NCI-H510A treated with DMSO at 0.1 percent for 48 hours (cell line): ENCODE measurements around the gene CCDC61.

ENCODE experiments used
- DNase-seq: peaks from one replicate; lab custom pipeline; 2025; lab: John Stamatoyannopoulos, UW

The CCDC61 gene

GRCh38 chr19:45975306-45976070, 19.8 kb upstream of the CCDC61 start:
- no peak for DNase-seq

GRCh38 chr19:45976178-45976577, 19.1 kb upstream of the CCDC61 start:
- no peak for DNase-seq

DNA sequence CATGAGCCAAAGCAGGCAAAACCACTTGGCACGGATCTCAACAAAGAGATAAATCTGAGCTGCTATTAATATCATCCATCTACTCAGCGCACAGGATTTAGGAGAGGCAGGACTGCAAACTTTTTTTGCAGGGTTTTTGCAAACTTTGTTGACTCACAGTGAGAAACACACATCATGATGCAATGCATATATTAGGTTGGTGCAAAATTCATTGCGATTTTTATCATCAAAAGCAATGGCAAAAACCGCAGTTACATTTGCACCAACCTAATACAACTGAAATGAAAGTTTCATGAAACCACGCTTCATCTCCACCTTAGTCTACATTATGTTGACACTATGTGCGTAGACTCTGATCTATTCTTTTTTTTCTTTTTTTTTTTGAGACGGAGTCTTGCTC, 17.1 kb upstream of the CCDC61 start:
- DNase-seq, result no peak

- no peak for DNase-seq
Measured at GRCh38 chr19:45981350-45981749, 13.9 kb upstream of the CCDC61 start.

DNA sequence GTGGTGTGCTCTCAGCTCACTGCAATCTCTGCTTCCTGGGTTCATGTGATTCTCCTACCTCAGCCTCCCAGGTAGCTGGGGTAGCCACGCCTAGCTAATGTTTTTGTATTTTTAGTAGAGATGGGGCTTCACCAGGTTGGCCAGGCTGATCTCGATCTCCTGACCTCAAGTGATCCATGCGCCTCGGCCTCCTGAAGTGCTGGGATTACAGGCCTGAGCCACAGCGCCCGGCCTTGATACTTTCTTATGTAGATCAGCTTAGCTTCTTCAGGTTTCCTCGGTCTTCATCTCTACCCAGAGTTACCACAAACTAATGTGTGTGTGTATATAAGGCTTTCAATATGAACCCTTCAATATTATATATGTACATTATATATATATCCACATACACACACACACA, 9.9 kb upstream of the CCDC61 start:
- DNase-seq, result no peak

DNA sequence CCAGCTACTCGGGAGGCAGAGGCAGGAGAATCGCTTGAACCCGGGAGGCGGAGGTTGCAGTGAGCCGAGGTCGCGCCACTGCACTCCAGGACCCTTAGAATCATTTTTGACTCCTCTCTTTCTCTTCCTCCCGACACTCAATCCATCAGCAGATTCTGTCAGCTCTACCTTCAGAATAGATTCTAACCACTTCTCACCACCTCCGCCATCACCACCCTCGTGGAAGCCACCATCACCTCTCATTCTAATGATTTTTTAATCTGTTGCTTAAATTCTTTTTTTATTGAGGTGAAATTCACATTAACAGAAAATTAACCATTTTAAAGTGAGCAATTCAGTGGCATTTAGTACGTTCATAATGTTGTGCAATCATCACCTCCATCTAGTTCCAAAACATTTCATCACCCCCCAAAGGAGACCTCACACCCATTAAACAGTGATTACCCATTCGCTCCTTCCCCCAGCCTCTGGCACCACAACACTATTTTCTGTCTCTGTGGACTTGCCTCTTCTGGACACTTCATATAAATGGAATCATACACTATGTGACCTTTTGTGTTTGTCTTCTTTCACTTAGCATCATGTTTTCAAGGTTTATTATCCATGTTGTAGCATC, 5.0 kb upstream of the CCDC61 start:
- DNase-seq, result no peak

GRCh38 chr19:45994456-45994997, 740 bp upstream of the CCDC61 start:
- peak; percentile 85 for DNase-seq

- DNase-seq, result no peak
Measured at GRCh38 chr19:45995715-45996385, 583 bp downstream of the CCDC61 start.

- DNase-seq, result no peak
Measured at GRCh38 chr19:45996933-45997332, 1.7 kb downstream of the CCDC61 start.

DNA sequence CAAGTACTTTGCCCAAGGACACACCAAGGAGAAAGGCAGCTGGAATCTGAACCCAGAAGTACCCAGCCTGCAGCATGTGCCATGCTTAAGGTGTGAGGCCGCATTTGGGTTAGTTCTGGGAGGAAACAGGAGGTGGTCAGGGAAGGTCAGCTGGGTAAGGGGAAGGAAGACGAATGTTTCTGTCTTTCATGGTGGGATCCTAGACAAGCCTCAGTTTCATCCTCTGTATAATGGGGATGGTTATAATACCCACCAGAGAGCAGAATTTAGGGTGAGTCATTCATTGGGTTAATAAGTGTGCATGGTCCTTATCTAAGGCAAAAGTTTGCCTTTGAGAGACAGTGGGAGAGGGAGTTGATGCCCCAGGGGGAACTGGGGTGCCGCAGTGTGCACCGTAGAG, 3.6 kb downstream of the CCDC61 start:
- DNase-seq, result no peak

GRCh38 chr19:45999653-46000121, 4.4 kb downstream of the CCDC61 start:
- peak; percentile 70 for DNase-seq

DNA sequence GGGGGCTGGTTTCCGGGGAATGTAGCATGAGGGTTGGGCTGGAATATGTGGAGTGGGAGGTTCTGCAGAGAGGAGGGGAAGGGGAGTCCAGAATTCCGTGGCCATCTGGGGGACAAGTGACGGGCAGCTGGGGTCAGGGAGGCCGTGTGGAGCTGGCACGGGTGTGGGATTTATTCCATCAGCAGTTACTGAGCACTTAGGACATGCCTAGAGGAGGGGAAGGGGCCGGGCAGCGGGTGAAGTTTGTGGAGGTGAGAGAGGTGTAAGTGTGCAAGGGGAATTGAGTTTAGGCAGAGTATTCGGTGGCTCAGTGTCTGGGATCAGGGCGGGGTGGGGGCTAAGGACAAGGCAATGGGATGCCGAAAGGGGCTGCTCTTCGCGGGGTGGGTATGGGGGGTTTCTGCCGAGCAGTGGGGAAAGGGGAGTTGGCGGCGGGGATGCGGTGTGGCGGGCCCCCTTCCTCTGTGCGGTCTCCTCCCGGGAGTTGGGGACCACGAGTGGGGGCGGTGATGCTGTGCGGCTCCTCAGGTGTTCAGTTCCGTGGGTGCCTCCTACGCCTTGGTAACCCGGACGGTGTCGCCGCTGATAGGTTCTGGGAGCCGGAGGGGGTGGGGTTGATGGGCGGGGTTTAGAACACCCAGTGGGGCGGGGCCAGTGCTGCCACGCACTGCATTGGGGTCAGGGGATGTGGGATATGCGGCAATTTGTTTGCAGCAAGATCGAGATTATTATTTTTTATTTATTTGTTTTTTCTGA, 5.4 kb downstream of the CCDC61 start:
- DNase-seq, result peak; percentile 16

GRCh38 chr19:46002678-46003275, 7.5 kb downstream of the CCDC61 start:
- no peak for DNase-seq

DNA sequence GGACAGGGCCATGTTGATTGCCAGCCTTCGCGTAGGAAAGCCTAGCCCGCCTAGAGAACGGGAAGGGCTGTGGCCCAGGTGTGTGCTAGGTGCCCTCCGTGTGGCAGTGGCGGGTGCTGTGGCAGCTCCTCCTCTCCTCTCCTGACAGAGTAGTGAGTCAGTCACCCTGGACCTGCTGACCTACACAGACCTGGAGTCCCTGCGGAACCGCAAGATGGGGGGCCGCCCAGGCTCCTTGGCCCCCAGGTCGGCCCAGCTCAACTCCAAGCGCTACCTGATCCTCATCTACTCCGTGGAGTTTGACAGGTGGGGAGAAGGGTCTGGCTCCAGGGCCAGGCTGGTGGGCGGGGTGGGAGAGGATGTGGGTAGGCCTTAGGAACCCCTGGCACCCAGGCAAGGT, 11.1 kb downstream of the CCDC61 start:
- DNase-seq, result no peak

DNA sequence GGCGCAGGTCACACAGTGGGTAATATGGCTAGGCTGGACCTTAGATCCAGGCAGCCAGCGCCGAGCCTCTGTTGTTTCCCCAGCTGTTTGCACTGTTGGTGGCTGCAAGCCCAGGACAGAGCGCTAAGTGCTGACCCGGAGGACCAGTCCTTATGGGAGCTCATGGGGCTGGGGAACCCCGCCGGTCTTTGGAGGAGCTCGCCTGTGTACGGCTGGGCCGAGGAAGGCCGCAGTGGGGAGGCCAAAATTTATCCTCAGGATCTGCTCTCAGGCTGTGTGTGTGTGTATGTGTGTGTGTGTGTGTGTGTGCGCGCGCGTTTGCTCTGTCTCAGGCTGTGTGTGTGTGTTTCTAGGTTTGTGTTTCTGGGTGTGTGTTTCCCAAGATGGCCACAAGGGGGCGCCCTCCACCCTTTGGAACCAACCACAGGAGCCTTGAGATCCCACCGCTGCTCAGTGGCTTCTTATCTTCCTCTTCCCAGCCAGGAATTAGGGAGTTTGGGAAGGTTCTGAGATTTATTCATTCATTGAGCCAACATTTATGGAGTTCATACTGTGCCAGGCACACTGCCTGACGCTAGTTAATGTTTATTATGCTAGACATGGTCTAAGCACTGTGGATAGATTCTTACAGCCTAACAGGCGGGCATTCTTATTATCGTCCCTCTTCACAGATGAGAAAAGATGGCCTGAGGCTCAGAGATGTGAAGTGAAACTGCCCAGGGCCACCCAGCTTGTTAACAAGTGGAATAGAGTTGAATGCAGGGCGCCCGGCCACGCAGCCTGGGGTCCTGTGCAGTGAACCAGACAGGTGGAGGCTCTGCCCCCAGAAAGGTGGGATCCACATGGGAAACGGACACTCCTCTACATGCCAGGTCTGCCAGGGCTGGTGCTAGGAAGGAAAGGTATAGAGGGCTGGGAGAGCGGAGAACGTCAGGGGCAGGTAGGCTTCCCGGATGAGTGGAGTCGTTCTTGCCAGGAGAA, 14.6 kb downstream of the CCDC61 start:
- DNase-seq, result peak; percentile 33

DNA sequence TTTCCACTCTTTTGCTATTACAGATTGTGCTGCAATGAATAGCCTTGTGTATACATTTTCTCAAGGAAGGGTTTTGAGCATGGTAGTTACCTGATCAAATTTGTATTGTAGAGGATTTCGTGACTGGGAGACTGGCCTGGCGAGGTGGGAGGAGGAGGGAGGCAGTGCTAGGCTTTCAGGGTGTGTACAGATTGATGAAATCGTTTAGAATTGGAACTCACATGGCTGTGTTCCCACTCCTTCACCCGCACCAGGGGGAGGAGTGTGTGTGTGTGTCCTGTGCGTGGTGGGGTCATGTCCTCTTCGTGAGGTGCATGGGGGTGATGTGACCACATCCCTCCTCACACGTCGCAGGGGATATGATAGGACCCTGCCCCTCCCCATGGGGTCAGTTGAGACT, 19.3 kb downstream of the CCDC61 start:
- DNase-seq, result no peak

DNA sequence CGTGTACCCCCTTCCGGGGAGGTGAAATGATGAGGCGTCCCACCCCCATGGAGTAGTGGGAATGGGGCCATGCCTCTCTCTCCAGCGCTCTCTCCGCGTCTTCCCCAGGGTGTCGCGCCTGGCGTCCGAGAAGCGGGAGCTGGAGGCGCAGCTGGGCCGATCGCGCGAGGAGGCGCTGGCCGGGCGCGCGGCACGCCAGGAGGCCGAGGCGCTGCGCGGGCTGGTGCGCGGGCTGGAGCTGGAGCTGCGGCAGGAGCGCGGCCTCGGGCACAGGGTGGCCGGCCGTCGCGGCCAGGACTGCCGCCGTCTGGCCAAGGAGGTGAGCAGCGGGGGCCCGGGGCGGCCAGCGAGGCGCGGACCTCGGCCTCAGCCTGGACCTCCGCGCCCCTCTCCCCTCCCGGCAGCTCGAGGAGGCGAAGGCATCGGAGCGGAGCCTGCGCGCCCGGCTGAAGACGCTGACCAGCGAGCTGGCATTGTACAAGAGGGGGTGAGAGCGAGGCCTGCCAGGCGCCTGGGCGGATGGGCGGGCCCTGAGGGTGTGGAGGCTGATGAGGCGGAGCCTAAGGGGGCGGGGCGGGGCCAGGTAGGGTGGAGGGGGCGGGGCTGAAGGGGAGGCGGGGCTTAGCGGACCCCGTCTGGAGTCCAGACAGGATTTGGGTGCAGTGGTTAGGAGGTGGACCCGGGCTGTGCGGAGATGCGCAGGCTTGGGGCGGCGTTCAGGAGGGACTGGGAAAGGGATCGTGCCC, 19.8 kb downstream of the CCDC61 start:
- no peak for DNase-seq

DNA sequence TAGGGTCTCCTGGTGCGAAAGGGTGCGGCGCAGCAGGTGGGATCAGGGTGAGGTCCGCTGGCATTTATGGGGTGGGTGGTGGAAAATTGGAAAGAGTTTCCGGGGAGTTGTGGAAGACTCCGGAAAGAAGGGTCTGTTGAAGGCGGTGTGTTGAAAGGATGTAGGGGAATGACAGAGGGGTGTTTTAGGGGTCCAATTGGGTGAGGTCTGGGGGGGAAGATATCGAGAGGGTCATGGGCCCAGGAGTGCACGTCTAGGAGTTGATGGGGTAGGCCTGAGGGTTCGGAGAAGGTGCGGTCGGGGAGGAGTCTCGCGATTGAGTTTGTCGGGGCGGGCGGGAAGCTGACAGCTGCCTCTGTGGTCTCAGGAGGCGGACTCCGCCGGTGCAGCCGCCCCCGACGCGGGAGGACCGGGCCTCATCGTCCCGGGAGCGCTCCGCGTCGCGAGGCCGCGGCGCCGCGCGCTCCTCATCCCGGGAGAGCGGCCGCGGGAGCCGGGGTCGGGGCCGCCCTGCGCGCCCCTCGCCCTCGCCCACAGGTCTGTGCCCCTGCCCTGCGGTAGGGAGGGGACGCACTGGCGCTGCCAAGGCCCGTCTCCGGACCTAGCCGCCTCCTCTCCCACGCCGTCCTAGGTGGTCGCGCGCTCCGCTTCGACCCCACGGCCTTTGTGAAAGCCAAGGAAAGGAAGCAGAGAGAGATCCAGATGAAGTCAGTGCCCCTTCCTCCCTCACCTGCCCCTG, 20.6 kb downstream of the CCDC61 start:
- peak; percentile 27 for DNase-seq
